Suprapubic skin (tissue), 4 donors: ENCODE measurements around the gene ZNRF3.

Source experiments
- CTCF ChIP-seq, 2 donors: fragments of 200-600 bp in 1 of 2; fragments of 450-650 bp in 1 of 2; sonication (generic) in 1 of 2; IDR thresholded peaks; one replicate each; pipeline ENCODE4 v1.5.1; 2016 to 2019; ENCODE audit warnings: antibody characterized with exemption in 2 of 2, mild to moderate bottlenecking in 1 of 2, moderate library complexity in 1 of 2
- EP300 ChIP-seq: sonication (generic); formaldehyde crosslinking; IDR thresholded peaks from one replicate; pipeline ENCODE4 v1.6.1; 2017; ENCODE audit warnings: antibody characterized with exemption
- POLR2A ChIP-seq, 2 donors: fragments of 450-650 bp; IDR thresholded peaks; one replicate each; pipeline ENCODE4 v1.6.1; 2017; ENCODE audit warnings: antibody characterized with exemption in 2 of 2, mild to moderate bottlenecking in 2 of 2, moderate library complexity in 2 of 2
- POLR2AphosphoS5 ChIP-seq, 3 donors: sonication (generic); formaldehyde crosslinking; IDR thresholded peaks; one replicate each; pipeline ENCODE4 v1.6.1; 2017; ENCODE audit warnings: antibody characterized with exemption in 3 of 3

GRCh38 chr22:28939394-28939793 is 56.0 kb downstream of the ZNRF3 start:
- TF ChIP-seq CTCF (IDR thresholded peaks at IDR 0.05) (no peak), POLR2AphosphoS5 (IDR thresholded peaks at IDR 0.05) (no peak), EP300 (no peak), POLR2A (IDR thresholded peaks at IDR 0.05) (no peak)
